HCT116 (cell line): ENCODE results near the gene SERPINB6. TPM values are rescaled to one million over a fixed set of nuclear protein-coding genes. Genes with fewer than 3 reads are reported as not detected.
A peak's percentile ranks its signal among the peaks of the same experiment; 100 is the strongest.
"Not testable (repeated sequence)": the region's sequence is repeated elsewhere in the genome, so short reads cannot be mapped to it uniquely, and the experiment has no call there.

ENCODE experiments used
- ATAC-seq: fragments of 200-7000 bp; cut with Tn5 transposase; 2 replicates; pipeline ENCODE4 v1.9.1; 2020; ENCODE audit warnings: mild to moderate bottlenecking, moderate library complexity
- BruUV-seq: library from RNA; stranded (reverse); fragments of 400-500 nt; replicated peaks from 2 replicates; lab custom pipeline; 2021; lab: Mats Ljungman, UMichigan
- CTCF ChIA-PET: fragments of 300-600 bp; sonication (Branson Sonifier 250); formaldehyde crosslinking; loops from one replicate; lab custom pipeline; 2021; ENCODE audit warnings: antibody characterized with exemption; lab: Charles Lee
- POLR2A ChIA-PET: fragments of 300-600, 350-600 bp; sonication (Branson Sonifier 250); formaldehyde crosslinking; loops from one replicate; lab custom pipeline; 2021; ENCODE audit warnings: antibody characterized with exemption; lab: Charles Lee
- RAD21 ChIA-PET, 2 experiments: fragments of 300-600 bp; sonication (Branson Sonifier 250); formaldehyde crosslinking; loops; one replicate each; lab custom pipeline; 2023; ENCODE audit warnings: low total read pairs in 2 of 2; ENCODE audit not compliant: uncharacterized antibody in 2 of 2, unreplicated experiment in 2 of 2, low non-redundant PET in 1 of 2; lab: Charles Lee
- DNase-seq: peaks from one replicate; pipeline ENCODE4 v3.0.0-alpha.2; 2010; ENCODE audit warnings: low read depth, low spot score
- H2AFZ ChIP-seq: fragments of 200-600 bp; shearing (Covaris generic), sonication (generic); 2 replicates; pipeline ENCODE4 v1.6.1; 2017; ENCODE audit warnings: low read depth, mixed run types, mixed read lengths, antibody characterized with exemption, low read length; ENCODE audit not compliant: poor library complexity, severe bottlenecking
- H3K27ac ChIP-seq: 2 replicates; pipeline ENCODE4 v1.5.1; 2012; ENCODE audit warnings: low read depth, low read length
- H3K27me3 ChIP-seq: fragments of 200-600 bp; sonication (generic); 2 replicates; pipeline ENCODE4 v1.6.1; 2016; ENCODE audit warnings: mixed run types, low read length, mixed read lengths; ENCODE audit not compliant: insufficient read depth
- H3K36me3 ChIP-seq, 2 experiments: fragments of 200-500 bp in 1 of 2; fragments of 200-600 bp in 1 of 2; sonication (Bioruptor generic) in 1 of 2; sonication (generic) in 1 of 2; 2 replicates each; pipeline versions ENCODE4 v1.5.1 to v1.6.1; 2014 to 2016; ENCODE audit warnings: low read length in 2 of 2, inconsistent platforms in 1 of 2, mixed read lengths in 1 of 2, mixed run types in 1 of 2; ENCODE audit not compliant: insufficient read depth in 2 of 2, control insufficient read depth in 1 of 2
- H3K4me1 ChIP-seq, 2 experiments: fragments of 200-600 bp in 1 of 2; sonication (generic) in 1 of 2; 2 replicates each; pipeline versions ENCODE4 v1.5.1 to v1.6.1; 2012 to 2017; ENCODE audit warnings: low read length in 2 of 2, inconsistent platforms in 1 of 2, mild to moderate bottlenecking in 1 of 2, mixed read lengths in 1 of 2, mixed run types in 1 of 2, moderate library complexity in 1 of 2; ENCODE audit not compliant: insufficient read depth in 2 of 2, control insufficient read depth in 1 of 2
- H3K4me2 ChIP-seq: fragments of 200-600 bp; sonication (generic); 2 replicates; pipeline ENCODE4 v1.6.1; 2017; ENCODE audit warnings: mixed run types, low read length, mixed read lengths
- H3K4me3 ChIP-seq, 2 experiments: fragments of 200-600 bp in 1 of 2; sonication (generic) in 1 of 2; replicated peaks in 1 of 2; 2 replicates each; pipeline ENCODE4 v1.5.1; 2011 to 2016; ENCODE audit warnings: low read length in 2 of 2, control low read depth in 1 of 2, low read depth in 1 of 2, mild to moderate bottlenecking in 1 of 2, mixed read lengths in 1 of 2, mixed run types in 1 of 2
- H3K79me2 ChIP-seq: fragments of 200-600 bp; sonication (generic); 2 replicates; pipeline ENCODE4 v1.6.1; 2017; ENCODE audit warnings: mild to moderate bottlenecking, mixed run types, low read length, moderate library complexity, mixed read lengths; ENCODE audit not compliant: insufficient read depth
- H3K9ac ChIP-seq: fragments of 200-600 bp; sonication (generic); 2 replicates; pipeline ENCODE4 v1.6.1; 2016; ENCODE audit warnings: low read length, mixed read lengths
- H3K9me2 ChIP-seq: fragments of 200-600 bp; sonication (generic), shearing (Covaris generic); 2 replicates; pipeline ENCODE4 v1.6.1; 2017; ENCODE audit warnings: mixed run types, mild to moderate bottlenecking, moderate library complexity; ENCODE audit not compliant: insufficient read depth
- H3K9me3 ChIP-seq, 2 experiments: fragments of 200-500 bp in 1 of 2; fragments of 200-600 bp in 1 of 2; sonication (Bioruptor generic) in 1 of 2; sonication (generic) in 1 of 2; 2 replicates each; pipeline ENCODE4 v1.6.1; 2014 to 2017; ENCODE audit warnings: low read length in 2 of 2, mixed read lengths in 2 of 2, inconsistent platforms in 1 of 2, low read depth in 1 of 2, mild to moderate bottlenecking in 1 of 2, mixed run types in 1 of 2, moderate library complexity in 1 of 2; ENCODE audit not compliant: control insufficient read depth in 1 of 2, insufficient read depth in 1 of 2
- H4K20me1 ChIP-seq: fragments of 200-600 bp; sonication (generic), shearing (Covaris generic); 2 replicates; pipeline ENCODE4 v1.6.1; 2017; ENCODE audit warnings: mixed run types, mild to moderate bottlenecking, moderate library complexity; ENCODE audit not compliant: insufficient read depth
- CTCF ChIP-seq, 3 experiments: fragments of 200-600 bp in 1 of 3; sonication (generic) in 1 of 3; IDR thresholded peaks in 2 of 3; conservative IDR thresholded peaks in 1 of 3; 2 replicates each; pipeline ENCODE4 v1.5.1; 2012 to 2017; ENCODE audit warnings: low read depth in 2 of 3, low read length in 2 of 3, antibody characterized with exemption in 1 of 3, borderline replicate concordance in 1 of 3, control low read depth in 1 of 3, mild to moderate bottlenecking in 1 of 3, mixed read lengths in 1 of 3, mixed run types in 1 of 3, moderate library complexity in 1 of 3; ENCODE audit not compliant: insufficient read depth in 1 of 3
- RAD21 ChIP-seq: IDR thresholded peaks from 2 replicates; pipeline ENCODE4 v1.6.1; 2012; ENCODE audit warnings: low read depth, mild to moderate bottlenecking
- TCF7L2 ChIP-seq: IDR thresholded peaks from 2 replicates; pipeline ENCODE4 v1.7.0; 2011; ENCODE audit warnings: borderline replicate concordance, inconsistent platforms; ENCODE audit not compliant: insufficient read depth, insufficient read length; ENCODE audit errors: extremely low read depth
- intact Hi-C: fragments of 100-400 bp; cut with micrococcal nuclease; formaldehyde crosslinking; loops from 2 replicates; pipeline ENCODE4 v1.10.0; 2022
- total RNA-seq: library from RNA; stranded (reverse); gene quantifications from one replicate; pipeline ENCODE4 v1.2.1, GENCODE V29; 2021; ENCODE audit not compliant: unreplicated experiment

SERPINB6 gene
- total RNA-seq, 1 experiment from 2014 or later, result 103 TPM

GRCh38 chr6:2998998-2999617, 27.7 kb upstream of the SERPINB6 start (continued):
- no peak for TF ChIP-seq TCF7L2

GRCh38 chr6:2998249-2998997, 27.1 kb upstream of the SERPINB6 start:
- CTCF ChIA-PET, result interaction anchor here (0.6 to 1.8 kb wide), 3 partner anchors 9 to 65 kb away, joined by 3 to 5 read pairs (median 3); no protein-coding TSS in a partner anchor
- not testable (repeated sequence) for H3K36me3 ChIP-seq, DNase-seq, BruUV-seq, H3K9me3 ChIP-seq, H3K27me3 ChIP-seq, H4K20me1 ChIP-seq
- Histone ChIP-seq H3K27ac (peak overlapping the region; percentile 46; the same call in 1 of the 2 replicates), H3K4me2 (peak overlapping the region; percentile 96)
- ATAC-seq, result peak; percentile 63
- peak; percentile 71 for TF ChIP-seq RAD21
- TF ChIP-seq CTCF (IDR thresholded peaks at IDR 0.05 in 2 of 3, conservative IDR thresholded peaks at IDR 0.05 in 1 of 3; ENCODE audit: borderline replicate concordance in 1 of 3, insufficient read depth in 1 of 3, low read depth in 2 of 3, low read length in 2 of 3), result peak; percentile 42 to 57 (median 52); a peak in 4 of 6 replicates
- TF ChIP-seq, all 23 proteins: peak for 2; not testable (repeated sequence) for 21
- Histone ChIP-seq H3K9ac (peak overlapping the region; percentile 65), H2AFZ (peak overlapping the region; percentile 48), H3K79me2 (peaks cover 30% of the 10 kb centered on the region), H3K4me3 (peak overlapping the region; percentile 49 to 70), H3K4me1 (peaks cover 18 to 34% of the 10 kb centered on the region in 2 experiments)
- ChIA-PET POLR2A (interaction anchor here (1.2 to 3.6 kb wide), 5 partner anchors 8 to 65 kb away, joined by 3 to 21 read pairs (median 12); no protein-coding TSS in a partner anchor), RAD21 (interaction anchor here in 1 of 2 experiments (1.3 kb wide), 1 partner anchor 55 kb away, joined by 4 read pairs; no protein-coding TSS in a partner anchor)
- intact Hi-C loops, result loop anchor here (2.0 to 5.0 kb wide), 3 partner anchors 64 to 254 kb away; partner anchors contain the start of gene BPHL
- H3K9me2 ChIP-seq, result not testable (repeated sequence)
